ENCODE results near the gene GABPB2.

Gene GABPB2

DNA sequence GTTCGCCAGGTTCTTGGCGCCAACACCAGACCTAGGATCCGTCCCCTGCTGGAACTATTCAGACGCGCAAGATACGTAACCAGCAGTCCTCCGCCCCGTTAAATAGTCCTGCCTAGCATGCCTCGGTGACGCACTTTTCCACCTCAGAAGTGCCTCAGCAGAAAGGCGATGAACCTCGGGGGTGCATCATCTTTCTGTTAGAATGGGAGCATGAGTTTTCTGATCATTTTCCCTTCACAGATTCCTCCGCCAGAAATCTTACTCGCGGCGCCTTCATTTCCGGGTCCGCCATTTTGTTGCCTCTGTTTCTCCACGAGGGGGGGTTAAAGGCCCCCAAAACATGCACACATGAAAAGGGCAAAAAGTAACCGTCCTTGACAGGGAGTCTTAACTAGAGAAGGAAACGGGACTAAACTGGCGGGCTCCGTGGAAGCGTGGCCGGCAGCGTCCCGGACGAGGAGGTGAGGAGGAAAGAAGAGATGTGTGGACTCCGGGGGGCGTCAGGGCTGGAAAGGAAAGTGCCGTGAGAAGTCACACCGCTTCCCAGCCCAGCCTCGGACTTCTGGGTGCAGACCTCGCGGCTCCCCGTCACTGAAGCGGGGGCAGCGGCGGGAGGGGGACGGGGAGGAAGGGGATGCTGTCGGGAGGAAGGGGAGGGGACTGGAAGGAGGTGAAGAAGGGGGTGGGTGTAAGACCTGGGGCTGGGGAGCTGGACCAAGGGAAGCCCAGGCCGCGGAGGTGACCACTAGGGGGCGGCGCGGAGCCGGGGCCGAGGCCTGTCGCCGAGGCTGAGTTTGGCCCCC lies at the start of gene GABPB2:
GABPB2 (plus strand) TSS at position 288 of the 803 bp plus-strand sequence. CDS start 17,429 bp downstream, outside the sequence.
- peak; percentile 87 for DNase-seq (ENCODE audit: low spot score)

DNA sequence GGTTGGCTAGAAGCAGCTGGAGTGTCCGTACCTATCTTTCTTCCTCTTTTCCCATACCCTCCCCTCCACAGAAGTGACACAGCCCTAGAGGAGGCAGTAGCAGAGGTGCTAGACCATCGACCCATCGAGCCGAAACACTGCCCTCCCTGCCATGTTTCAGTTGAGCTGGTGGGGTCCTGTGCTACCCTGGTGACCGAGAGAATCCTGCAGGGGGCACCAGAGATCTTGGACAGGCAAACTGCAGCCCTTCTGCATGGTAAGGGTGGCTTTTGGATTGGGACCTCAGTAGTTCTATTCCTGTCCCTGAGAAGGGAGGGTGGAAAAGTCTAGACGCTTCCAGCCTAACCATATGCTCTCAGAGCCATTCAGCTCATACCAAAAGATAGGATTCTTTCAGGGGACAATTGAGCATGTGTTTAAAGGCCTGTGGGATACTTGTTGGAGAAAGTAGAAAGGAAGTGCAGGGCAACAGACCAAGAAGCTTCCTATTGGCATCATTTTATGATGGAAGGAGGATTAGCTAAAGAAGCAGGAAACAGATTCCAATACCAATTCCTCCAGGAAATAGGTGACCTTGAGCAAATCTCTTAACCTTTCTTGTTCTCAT lies 45.9 kb upstream of the GABPB2 start:
- DNase-seq (ENCODE audit: low spot score): peak; percentile 91

DNA sequence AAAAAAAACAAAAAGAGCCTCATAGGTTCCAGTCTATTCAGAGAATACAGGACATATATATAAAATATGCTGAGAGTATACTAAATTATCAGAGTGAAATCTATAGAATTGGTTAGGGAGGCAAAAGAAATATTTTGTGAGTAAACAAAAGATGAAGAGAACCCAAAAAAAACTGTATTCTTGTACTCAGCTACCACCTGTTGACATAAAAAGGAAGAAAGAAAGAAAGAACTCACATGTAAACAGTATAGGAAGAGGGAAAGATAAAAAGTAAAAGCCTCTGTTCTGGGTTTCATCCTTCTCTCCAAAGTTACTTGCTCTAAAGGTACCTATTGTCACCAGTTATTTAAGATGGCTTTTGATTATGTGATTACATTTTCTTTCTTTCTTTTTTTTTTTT lies 44.1 kb upstream of the GABPB2 start:
- DNase-seq (ENCODE audit: low spot score): no peak

DNA sequence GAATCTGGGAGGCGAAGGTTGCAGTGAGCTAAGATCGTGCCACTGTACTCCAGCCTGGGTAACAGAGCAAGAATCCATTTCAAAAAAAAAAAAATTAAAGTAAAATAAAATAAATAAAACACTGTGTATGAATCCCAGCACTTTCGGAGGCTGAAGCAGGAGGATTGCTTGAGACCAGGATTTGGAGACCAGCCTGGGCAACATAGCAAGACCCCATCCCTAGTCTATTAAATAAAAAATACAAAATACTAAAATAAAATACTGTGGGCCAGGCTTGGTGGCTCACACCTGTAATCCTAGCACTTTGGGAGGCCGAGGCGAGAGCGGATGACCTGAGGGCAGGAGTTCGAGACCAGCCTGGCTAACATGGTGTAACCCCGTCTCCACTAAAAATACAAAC lies 38.4 kb upstream of the GABPB2 start:
- DNase-seq (ENCODE audit: low spot score): no peak

DNA sequence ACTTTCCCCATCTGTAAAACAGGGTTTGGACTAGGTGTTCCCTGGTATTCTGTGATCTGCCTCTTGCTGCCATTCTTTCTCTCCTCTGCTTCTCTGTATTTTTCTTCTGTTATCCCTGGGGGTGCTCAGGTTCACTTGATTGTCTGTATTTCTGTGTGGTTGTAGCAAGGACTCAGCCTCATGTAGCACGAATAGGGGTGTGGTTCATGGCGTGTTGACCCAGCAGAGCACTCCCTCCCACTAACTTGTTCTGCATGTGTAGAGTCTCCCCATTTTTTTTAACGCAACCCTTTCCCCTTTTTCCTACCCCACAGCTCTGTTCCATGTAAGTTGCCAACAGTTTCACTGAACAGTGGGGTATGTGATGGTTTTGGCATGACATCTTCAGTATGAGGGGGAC lies 35.4 kb upstream of the GABPB2 start:
- DNase-seq (ENCODE audit: low spot score): no peak

DNA sequence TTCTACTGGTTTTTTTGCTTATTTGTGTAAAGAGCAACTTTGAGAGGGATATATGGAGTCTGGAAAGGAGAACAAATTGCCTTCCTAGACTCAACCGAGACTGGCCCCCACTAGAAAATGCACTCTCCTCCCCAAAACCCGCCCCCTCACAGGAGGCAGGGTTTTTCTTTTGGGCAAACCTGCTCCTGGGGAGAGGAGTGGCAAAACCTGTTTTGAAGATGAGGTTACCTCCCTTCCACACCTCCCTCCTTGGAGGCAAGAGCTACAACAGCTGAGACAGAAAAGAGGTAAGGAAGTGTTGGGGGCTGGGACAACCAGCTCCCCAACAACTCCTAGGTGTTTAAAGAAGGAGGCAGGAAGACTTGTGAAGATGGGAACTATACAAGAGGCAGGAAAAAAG lies 34.2 kb upstream of the GABPB2 start, which contains the start of gene BNIPL:
BNIPL (plus strand) TSS at position 231 of the 400 bp plus-strand sequence; CDS start at position 371, 140 bp downstream.
- DNase-seq (ENCODE audit: low spot score): no peak

DNA sequence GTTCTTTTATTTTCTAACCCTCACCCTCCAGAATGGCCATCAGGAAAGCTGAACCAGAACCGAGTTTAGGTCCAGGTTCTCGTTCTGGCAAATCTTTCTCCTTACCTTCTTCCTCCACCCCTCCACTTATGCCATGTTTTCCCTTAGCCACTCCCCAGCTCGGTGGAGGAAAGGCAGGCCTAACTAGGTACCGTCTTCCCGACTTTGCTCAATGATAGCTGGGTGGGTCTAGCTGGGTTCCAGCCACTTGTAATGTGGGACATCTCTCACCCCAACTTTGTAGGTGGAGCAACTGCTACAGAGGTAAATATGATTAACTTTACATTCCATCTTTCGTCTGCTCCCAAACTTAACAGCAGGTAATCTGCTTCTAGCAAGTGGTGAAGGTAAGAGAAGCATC lies 33.5 kb upstream of the GABPB2 start:
- DNase-seq (ENCODE audit: low spot score): no peak

DNA sequence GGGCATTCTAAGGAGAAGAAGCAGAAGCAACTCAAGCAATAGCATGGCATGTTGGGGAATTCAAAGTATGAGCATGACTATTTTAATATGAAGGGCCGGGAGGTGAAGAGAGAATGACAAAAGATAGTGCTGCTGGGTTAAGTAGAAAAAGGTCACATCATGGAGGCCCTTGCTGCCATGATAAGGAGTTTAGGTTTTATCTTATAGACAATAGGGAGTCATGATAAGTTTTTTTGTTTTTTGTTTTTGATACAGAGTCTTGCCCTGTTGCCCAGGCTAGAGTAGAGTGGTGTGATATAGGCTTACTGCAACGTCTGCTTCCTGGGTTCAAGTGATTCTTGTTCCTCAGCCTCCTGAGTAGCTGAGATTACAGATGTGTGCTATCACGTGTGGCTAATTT lies 31.0 kb upstream of the GABPB2 start:
- no peak for DNase-seq (ENCODE audit: low spot score)

DNA sequence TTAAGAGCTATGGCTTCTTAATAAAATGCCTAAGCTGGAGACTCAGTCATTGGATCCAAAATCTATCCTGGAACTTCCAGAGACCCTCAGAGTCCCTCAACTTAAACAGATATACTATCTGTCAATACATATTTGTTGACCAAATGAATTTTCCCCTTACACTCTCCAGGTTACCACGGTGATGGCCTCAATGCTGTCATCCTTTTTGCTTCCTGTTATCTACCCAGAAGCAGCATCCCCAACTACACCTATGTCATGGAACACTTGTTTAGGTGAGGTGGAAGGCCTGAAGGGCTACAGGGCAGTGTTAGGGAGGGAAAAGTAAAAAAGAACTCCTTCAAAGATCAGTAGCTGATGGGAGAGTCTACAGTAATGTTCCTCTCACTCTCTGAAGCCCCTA lies 27.4 kb upstream of the GABPB2 start:
- peak; percentile 26 for DNase-seq (ENCODE audit: low spot score)

DNA sequence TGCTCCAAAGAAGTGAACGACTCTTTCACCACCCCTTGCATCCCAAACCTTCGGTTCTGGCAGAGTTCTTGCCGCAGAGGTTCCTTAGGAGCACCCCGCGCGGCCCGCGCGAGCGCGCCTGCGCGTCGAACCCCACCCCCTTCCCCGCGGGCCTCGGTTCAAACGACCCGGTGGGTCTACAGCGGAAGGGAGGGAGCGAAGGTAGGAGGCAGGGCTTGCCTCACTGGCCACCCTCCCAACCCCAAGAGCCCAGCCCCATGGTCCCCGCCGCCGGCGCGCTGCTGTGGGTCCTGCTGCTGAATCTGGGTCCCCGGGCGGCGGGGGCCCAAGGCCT lies 23.0 kb upstream of the GABPB2 start, which contains the start of gene C1orf56:
C1orf56 (plus strand) TSS at position 161 of the 334 bp plus-strand sequence; CDS start at position 258, 97 bp downstream.
- peak; percentile 60 for DNase-seq (ENCODE audit: low spot score)

DNA sequence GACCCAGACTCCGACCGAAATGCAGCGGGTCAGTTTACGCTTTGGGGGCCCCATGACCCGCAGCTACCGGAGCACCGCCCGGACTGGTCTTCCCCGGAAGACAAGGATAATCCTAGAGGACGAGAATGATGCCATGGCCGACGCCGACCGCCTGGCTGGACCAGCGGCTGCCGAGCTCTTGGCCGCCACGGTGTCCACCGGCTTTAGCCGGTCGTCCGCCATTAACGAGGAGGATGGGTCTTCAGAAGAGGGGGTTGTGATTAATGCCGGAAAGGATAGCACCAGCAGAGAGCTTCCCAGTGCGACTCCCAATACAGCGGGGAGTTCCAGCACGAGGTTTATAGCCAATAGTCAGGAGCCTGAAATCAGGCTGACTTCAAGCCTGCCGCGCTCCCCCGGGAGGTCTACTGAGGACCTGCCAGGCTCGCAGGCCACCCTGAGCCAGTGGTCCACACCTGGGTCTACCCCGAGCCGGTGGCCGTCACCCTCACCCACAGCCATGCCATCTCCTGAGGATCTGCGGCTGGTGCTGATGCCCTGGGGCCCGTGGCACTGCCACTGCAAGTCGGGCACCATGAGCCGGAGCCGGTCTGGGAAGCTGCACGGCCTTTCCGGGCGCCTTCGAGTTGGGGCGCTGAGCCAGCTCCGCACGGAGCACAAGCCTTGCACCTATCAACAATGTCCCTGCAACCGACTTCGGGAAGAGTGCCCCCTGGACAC lies 22.5 kb upstream of the GABPB2 start:
- DNase-seq (ENCODE audit: low spot score): peak; percentile 65

DNA sequence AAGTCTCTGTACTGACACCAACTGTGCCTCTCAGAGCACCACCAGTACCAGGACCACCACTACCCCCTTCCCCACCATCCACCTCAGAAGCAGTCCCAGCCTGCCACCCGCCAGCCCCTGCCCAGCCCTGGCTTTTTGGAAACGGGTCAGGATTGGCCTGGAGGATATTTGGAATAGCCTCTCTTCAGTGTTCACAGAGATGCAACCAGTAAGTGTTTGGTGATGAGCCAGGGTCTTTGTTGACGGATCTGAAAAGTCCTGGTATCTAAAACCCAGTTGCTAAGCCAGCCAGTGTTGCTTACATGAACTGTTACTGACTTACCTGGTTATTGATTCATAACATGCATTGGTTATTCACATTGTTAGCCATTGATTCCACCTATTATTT lies 21.9 kb upstream of the GABPB2 start:
- DNase-seq (ENCODE audit: low spot score): no peak

DNA sequence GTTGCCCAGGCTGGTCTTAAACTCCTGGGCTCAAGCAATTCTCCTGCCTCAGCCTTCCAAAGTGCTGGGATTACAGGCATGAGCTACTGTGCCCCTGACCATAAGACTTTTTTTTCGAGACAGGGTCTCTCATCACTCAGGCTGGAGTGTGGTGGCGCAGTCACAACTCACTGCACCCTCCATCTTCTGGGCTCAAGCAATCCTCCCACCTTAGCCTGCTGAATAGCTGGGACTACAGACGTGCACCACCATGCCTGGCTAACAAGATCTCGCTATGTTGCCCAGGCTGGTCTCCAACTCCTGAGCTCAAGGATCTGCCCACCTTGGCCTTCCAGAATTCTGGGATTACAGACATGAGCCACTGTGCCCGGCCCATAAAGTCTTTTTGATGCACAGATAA lies 21.1 kb upstream of the GABPB2 start:
- no peak for DNase-seq (ENCODE audit: low spot score)

DNA sequence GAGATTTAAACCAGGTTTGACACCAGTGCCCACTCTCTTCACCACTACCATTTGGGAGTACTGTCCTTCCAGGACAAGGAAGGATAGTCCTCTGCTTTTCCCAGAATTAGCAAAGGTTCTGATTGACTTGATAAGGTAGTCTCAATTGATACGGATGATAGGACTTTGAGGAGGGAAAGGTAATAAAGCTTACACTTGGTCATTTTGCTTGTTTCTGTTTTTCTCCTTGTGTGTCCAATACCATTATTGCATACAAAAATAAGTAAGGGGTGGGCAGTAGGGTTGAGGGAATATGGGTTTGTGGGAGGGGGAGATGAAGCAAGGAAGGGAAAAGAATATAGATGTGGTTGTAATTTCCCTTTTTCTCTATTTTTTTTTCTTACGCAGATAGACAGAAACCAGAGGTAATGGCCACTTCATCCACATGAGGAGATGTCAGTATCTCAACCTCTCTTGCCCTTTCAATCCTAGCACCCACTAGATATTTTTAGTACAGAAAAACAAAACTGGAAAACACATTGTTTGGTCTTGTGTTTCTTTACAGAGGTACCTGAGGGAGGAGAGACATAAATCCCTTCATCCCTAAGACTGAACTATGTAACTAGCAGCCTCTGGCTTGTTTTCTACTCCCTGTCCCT lies 20.4 kb upstream of the GABPB2 start:
- no peak for DNase-seq (ENCODE audit: low spot score)

DNA sequence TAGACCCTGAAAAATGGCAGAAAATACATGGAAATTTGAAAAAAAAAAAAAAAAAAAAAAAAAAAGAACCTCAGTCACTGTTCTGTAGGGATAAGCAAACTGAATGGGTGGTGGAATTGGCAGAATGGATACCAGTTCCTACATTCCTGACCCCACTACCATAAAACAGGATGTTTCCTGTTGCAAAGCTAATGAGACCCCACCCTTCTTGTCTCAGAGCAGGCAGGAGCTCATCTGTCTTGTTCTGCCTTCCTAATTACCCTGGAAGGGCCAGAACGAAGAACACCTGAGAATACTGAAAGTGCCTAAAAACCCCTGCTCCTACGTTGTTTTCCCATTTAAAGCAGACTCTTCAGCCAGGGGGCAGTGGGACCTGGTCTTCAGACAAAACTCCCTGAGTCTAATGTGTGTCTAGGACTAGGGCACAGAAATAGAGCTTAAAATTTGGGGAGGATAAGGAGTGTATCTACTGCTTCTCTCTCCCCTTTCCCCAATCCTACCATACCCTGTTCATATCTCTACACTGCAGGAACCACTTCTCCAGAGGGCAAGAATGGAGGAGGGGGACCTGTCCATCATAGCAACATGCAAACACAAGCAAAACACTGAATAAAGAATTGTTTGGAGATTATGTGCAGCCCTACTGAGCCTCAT lies 19.1 kb upstream of the GABPB2 start:
- no peak for DNase-seq (ENCODE audit: low spot score)

DNA sequence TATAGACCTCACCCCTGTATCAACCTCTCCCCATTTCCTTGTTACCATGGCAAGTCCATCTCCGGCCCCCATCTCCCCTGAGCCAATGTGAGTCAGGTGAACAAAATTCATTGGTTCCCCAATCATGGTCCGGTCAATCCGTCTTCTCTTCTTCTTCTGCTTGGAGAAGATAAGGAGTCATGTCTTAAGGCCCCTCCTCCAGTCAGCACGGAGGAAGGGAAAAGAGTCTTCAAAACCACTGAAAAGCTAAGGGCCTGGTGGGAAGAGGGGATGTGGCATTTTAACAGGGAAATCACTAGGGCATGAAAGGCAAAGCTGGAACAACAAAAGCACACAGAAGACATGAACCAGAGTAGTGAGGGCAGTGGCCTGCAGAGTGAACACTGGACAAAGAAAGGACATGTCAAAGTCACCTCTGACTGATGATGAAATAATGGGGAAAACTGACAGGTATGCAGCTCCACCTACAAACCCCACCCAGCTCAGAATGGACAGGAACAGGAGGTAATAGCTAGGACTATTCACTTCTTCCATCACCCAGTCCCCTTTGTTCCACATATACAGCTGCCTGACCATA lies 15.5 kb upstream of the GABPB2 start:
- DNase-seq (ENCODE audit: low spot score): no peak

DNA sequence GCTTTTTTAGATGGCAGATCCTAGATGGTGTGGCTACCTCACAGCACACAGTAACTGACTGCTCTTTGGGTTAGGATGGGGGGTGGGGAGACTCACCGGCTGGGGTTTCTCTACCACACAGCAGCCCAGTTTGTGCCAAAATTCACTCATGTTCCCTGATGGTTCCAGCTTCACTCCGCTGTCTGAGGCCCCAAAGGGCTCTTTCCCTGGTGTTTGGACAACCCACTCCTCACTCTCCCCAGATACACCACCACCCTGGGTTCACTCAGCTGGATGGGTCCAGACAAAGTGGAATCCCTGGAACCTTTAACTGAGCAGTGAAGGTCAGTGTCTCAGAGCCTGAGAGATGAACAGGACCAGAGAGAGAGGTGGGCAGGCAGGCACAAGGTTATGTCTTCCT lies 15.0 kb upstream of the GABPB2 start:
- DNase-seq (ENCODE audit: low spot score): no peak

DNA sequence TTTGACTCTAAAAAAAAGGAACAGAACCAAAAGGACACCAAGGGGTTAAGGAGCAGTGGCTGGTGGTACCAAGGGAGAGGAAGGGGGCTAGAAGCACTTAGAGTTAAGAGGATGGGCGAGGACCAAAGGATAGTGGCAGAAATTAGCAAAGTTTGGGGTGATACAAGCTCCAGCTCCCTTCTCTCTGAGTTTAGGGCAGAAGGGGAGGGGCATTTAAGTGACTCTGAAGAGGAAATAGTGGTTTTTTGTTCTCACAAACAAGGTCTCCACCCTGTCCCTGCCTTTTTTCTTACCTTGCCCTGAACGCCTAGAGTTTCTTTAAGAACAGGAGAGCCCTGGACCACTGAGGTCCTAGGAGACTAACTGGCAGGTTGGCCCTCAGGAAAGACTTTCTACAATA lies 14.4 kb upstream of the GABPB2 start:
- DNase-seq (ENCODE audit: low spot score): peak; percentile 76

DNA sequence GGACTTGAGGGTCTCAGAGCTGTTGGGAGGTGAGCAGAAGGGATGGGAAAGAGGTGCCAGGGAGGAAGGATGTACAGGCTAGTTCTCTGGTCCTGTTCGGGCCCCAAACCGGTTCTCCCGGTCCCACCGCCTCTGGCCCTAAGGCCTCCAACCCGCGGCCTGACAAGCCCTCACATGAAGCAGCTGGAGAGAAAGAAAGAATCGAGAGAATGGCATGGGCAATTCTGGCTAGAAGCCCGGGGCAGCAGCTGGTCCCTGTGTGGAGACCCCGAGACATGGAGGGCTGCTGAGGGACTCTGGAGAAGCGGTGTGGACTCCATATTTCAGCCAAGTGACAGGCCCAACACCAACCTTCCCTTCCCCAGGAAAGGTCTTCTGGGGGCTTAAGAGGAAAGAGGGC lies 11.9 kb upstream of the GABPB2 start:
- no peak for DNase-seq (ENCODE audit: low spot score)

DNA sequence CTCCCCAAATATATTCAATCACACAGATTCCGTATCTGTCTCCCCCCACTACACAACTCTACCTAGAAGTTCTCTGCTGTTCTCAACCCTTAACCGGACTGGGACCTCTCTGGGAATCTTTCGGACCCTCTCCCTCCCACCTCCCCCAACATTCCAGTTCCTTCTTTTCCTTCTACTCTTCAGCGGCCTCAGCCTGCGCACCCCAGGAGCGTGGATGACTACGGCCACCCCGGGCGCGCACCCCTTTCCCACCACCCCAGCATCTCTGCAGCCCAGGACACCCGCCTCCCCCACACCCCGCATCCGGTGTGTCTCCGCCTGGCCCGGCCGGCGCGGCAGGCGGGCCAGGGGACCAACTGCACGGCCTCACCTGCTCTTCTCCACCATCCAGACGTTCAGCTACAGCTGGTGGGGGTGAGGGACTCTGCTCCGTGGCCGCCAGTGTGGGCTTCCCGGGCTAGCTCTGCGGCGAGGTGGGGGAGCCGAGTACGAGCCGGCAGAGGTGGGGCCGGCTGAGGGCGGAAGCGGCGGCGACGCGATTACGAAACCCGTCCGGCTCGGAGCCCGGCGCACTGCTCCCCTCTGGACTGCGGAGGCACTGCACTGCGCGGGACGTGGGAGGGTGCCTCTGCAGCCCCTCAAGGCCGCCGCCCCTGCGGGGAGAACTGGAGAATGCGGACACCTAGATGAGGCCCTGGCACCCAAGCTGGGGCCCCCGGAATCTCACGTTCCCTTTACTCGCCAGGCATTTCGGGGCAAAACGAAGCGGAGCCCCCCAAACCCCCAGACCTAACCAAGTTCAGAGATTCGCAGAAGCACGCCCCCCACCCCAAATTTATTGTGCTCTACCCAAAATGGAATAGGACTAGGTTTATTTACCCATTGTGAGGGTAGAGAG lies 11.2 kb upstream of the GABPB2 start, which contains the start of gene CDC42SE1:
CDC42SE1 (minus strand) TSS at position 514 of the 898 bp plus-strand sequence. CDS start 3,892 bp downstream, outside the sequence.
- peak; percentile 83 for DNase-seq (ENCODE audit: low spot score)
